Stimulated activated CD8-positive, alpha-beta memory T cell treated with anti-CD3 and anti-CD28 coated beads, Interleukin-2, amount 100 ng/mL, for 48 hours (primary cell): ENCODE results near the gene MESP2.

Experiments used
- DNase-seq, 2 donors: peaks; one replicate each; pipeline ENCODE4 v3.0.0-alpha.2; 2020; ENCODE audit warnings: low read depth in 2 of 2

The MESP2 gene

GRCh38 chr15:89815769-89816168, 39.6 kb downstream of the MESP2 start:
- no peak for DNase-seq

DNA sequence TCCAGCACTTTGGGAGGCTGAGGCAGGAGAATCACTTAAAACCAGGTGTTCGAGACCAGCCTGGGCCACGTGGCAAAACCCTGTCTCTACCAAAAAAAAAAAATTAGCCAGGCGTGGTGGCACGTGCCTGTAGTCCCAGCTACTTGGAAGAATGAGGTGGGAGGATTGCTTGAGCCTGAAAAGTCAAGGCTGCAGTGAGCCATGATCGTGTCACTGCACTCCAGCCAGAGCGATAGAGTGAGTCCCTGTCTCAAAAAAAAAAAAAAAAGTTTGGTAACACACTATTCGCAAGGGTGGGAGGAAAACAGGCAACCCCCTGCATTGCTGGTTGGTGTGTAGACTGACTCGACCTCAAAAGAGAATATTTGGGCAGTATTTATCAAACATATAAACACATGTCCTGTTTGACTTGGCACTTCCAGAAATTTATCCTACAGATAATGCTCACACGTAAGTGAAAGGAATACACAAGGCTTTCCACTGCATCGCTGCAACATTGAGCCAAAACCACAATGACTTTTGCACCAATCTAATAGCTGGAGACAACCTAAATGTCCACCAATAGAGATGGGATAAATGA, 41.7 kb downstream of the MESP2 start:
- DNase-seq: no peak

GRCh38 chr15:89818287-89818686, 42.2 kb downstream of the MESP2 start:
- DNase-seq: no peak

DNA sequence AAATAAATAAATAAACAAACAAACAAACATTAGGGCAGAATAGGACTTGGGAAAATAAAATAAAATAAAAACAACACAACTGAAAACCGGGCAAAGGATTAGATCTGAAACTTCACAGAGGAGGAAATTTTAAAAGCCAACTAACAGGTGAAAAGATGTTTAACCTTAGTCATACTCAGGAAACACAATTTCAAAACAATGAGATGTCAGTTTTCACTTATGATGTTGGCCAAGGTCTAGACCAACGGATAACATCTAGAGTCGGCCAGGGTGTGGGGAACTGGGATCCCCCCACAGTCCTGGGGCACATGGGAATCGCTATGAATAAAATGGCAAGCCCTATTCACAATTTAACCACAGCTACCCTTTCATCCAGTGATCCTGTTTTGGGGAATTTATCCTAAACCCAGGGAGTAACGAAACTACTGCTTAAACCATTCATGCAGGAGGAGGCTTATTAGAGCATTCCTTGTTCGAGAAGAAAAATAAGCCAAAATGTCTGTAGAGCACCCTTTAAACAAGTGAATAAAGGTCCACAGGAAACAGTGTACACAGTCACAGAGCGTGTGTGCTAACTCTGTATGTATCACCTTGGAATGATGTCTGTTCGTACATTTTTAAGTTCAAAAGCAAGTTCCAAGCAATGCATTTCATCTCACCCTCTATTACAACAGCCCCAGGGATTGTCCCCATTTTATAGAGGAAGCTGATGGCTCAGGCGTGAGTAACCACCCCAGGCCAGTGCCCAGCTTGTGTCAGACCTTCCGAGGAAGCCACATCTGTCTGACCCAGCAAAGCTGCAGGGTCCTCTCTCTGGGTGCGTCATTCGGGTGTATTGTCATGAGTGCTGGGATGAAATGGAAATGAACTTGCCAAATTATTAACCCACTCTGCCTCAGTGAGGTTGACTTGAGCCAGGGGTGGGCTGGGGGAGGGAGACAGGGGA, 44.8 kb downstream of the MESP2 start:
- DNase-seq: no peak

GRCh38 chr15:89822026-89822425, 45.9 kb downstream of the MESP2 start:
- no peak for DNase-seq

DNA sequence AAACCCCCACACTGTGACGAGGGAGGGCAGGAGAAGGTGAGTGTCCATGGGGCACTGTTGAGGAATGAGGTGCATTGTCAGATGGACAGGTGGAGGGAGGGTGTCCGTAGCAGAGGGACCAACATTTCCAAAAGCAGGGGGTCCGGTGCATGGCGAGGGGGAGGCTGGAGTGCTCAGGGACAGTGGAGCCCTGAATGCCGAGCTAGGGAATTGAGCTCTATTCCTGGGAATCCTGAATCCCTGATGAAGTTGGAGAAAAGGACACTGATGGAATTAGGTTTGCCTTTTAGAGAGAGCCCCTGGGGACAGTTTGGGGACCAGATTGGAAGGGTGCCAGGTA, 46.4 kb downstream of the MESP2 start:
- DNase-seq: no peak

GRCh38 chr15:89822951-89823711, 47.0 kb downstream of the MESP2 start:
- DNase-seq: no peak

DNA sequence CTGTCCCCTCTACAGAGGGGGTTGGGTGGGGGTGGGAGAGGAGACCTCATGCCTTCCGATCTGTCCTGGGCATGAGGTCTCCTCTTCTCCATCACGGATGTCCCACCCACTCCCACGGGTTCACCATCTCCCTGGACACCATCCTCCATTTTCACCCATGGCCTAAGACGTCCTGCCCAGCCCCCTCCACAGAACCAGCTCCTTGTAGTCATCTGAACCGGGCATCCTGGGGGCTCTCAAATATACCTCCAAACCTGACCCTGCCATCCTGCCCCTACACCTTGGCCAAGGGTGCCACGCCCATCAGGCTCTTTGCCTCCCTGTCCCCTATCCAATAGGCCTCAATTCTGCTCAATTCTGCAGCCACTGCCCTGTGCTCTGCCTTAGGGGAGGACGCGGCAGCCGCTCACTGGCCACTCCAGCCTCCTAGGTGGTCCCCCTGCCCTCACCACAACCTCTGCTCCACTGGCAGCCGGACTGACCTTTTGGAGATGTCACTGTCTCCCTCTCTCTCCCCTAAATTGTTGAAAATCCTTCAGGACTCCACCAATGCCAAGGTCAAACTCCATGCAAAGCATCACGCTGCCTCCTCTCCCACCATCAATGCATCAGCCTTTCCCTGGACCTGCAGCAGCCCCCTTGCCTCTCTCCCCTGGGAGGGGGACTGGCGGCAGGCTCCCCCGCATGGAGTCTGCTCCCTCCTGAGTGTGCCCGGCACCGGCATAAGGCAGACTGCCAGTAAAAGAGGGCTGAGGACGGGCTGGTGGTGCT, 47.9 kb downstream of the MESP2 start:
- DNase-seq: no peak

GRCh38 chr15:89824607-89824867, 48.4 kb downstream of the MESP2 start:
- DNase-seq: no peak

DNA sequence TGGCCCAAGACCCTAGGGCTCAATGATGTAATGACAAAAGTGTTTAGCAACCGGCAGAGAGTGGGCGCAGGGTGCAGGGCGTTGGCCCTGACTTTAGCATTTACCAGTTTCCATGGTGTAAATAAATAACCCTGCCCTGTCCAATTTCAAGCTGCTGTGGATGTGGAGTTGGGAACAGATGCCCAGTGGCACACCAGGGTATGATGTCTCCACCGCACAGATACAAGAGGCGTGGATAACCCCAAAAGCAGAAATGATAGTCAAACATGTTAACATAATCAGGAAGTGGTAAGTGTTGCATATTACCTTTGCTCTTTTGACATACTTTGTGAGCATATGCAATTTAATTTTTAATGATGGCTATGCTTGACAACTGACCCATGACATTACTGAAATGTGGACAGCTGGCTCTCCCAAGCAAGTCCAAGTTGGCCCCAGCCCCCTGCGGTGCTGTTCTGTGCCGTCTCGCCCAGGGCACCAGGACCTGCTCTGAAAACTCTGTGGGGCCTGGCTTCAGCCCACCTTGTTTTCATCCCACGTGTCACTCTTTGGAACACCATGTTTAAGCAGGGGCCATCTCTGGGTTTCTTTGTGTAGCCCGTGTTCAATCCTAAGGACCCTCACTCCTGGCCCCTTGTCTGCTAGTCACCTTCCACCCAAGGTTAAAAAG, 49.3 kb downstream of the MESP2 start:
- no peak for DNase-seq

DNA sequence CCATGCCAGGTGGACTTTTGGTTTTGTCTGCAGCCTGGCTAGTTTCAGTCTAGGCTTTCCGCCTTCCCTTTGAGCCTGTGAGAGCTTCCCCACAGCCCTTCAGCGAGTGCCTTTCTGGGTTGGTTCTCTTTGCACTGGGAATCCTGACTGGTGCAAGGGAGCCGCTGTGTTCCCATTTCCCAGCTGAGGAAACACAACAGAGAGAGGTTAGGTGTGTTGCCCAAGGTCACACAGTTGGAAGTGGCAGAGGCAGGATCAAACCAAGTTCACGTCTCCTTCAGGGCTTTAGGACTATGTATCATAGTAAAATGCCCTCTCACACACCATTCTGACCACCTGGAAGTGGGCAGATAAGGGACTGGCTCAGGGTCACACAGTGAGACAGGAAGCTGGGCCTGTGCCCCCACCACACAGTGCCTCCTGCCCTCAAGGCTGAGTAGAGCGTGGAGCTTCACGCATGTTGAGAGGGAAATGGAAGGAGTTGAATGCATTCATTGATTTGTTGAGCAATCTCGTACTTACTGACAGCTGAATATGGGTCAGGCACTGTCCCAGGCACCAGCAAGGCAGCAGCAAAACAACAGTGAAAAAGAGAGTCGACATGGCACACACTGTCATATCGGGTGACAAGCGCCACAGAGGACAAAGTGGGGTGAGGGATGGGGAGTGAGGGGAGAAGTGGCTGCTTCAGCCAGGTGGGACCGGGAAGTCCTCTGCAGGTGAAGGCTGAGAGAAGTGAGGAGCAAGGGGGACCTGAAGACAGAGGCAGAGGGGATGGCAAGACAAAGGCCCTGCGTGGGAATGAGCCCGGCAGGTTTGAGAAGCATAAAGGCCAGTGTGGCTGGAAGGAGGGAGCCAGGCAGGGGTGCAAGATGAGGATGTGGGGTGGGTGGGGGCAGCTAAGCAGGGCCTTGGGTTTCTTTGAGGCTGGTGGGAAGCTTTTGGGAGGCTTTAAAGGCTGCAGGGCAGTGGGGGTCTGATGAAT, 50.8 kb downstream of the MESP2 start:
- DNase-seq: no peak

GRCh38 chr15:89827829-89828228, 51.7 kb downstream of the MESP2 start:
- DNase-seq: no peak
